ENCODE results near the gene NTF3. TPM values are rescaled to one million over a fixed set of nuclear protein-coding genes. Genes with fewer than 3 reads are reported as not detected.

NTF3 gene
- total and polyA plus RNA-seq, 2 of the 8 experiments (the other 6 are each of a cell fraction or from before 2014, with no cell fraction given), result 1.4 to 2.3 TPM

DNA sequence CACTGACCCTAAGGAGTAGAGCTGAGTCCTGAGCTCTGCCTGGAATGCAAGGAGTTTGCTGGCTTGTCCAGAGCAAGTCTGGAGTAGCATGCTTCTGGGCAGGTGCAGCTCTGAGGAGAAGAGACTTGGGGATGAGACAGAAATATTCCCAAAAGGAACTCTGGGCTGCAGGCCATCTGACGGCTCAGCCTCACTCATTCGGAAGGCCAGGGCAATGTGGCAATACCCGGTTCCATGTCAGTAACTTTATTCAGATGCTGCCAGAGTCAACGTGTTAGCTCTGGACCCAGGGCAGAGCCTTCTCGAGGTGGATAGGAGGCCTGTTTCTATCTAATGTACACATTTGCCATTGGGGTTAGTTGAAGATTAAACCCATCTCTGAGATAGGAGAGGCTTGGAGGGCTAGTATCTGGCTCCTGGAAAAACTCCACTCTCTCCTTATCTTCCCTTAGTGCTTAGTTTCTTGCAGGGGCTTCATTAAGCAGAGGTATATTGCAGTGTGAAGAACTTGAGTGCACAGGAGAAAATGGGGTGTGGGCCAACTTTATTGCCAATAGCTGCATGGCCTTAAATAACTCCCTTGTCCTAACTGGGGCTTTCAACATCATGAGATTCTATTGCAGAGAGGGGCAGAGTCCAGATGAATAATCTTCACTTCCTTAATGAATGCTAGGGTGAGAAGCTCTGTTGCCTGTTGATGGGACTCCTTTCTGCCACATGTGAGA, 65.6 kb downstream of the NTF3 start (continued):
- TF ChIP-seq, protein P1, sequence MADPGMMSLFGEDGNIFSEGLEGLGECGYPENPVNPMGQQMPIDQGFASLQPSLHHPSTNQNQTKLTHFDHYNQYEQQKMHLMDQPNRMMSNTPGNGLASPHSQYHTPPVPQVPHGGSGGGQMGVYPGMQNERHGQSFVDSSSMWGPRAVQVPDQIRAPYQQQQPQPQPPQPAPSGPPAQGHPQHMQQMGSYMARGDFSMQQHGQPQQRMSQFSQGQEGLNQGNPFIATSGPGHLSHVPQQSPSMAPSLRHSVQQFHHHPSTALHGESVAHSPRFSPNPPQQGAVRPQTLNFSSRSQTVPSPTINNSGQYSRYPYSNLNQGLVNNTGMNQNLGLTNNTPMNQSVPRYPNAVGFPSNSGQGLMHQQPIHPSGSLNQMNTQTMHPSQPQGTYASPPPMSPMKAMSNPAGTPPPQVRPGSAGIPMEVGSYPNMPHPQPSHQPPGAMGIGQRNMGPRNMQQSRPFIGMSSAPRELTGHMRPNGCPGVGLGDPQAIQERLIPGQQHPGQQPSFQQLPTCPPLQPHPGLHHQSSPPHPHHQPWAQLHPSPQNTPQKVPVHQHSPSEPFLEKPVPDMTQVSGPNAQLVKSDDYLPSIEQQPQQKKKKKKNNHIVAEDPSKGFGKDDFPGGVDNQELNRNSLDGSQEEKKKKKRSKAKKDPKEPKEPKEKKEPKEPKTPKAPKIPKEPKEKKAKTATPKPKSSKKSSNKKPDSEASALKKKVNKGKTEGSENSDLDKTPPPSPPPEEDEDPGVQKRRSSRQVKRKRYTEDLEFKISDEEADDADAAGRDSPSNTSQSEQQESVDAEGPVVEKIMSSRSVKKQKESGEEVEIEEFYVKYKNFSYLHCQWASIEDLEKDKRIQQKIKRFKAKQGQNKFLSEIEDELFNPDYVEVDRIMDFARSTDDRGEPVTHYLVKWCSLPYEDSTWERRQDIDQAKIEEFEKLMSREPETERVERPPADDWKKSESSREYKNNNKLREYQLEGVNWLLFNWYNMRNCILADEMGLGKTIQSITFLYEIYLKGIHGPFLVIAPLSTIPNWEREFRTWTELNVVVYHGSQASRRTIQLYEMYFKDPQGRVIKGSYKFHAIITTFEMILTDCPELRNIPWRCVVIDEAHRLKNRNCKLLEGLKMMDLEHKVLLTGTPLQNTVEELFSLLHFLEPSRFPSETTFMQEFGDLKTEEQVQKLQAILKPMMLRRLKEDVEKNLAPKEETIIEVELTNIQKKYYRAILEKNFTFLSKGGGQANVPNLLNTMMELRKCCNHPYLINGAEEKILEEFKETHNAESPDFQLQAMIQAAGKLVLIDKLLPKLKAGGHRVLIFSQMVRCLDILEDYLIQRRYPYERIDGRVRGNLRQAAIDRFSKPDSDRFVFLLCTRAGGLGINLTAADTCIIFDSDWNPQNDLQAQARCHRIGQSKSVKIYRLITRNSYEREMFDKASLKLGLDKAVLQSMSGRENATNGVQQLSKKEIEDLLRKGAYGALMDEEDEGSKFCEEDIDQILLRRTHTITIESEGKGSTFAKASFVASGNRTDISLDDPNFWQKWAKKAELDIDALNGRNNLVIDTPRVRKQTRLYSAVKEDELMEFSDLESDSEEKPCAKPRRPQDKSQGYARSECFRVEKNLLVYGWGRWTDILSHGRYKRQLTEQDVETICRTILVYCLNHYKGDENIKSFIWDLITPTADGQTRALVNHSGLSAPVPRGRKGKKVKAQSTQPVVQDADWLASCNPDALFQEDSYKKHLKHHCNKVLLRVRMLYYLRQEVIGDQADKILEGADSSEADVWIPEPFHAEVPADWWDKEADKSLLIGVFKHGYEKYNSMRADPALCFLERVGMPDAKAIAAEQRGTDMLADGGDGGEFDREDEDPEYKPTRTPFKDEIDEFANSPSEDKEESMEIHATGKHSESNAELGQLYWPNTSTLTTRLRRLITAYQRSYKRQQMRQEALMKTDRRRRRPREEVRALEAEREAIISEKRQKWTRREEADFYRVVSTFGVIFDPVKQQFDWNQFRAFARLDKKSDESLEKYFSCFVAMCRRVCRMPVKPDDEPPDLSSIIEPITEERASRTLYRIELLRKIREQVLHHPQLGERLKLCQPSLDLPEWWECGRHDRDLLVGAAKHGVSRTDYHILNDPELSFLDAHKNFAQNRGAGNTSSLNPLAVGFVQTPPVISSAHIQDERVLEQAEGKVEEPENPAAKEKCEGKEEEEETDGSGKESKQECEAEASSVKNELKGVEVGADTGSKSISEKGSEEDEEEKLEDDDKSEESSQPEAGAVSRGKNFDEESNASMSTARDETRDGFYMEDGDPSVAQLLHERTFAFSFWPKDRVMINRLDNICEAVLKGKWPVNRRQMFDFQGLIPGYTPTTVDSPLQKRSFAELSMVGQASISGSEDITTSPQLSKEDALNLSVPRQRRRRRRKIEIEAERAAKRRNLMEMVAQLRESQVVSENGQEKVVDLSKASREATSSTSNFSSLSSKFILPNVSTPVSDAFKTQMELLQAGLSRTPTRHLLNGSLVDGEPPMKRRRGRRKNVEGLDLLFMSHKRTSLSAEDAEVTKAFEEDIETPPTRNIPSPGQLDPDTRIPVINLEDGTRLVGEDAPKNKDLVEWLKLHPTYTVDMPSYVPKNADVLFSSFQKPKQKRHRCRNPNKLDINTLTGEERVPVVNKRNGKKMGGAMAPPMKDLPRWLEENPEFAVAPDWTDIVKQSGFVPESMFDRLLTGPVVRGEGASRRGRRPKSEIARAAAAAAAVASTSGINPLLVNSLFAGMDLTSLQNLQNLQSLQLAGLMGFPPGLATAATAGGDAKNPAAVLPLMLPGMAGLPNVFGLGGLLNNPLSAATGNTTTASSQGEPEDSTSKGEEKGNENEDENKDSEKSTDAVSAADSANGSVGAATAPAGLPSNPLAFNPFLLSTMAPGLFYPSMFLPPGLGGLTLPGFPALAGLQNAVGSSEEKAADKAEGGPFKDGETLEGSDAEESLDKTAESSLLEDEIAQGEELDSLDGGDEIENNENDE (IDR thresholded peaks at IDR 0.05; ENCODE audit: insufficient replicate concordance, low read length), result no peak
- TF ChIP-seq KDM1A (IDR thresholded peaks at IDR 0.05; ENCODE audit: borderline replicate concordance, low read length), result no peak
- TF ChIP-seq EP300 (IDR thresholded peaks at IDR 0.05; ENCODE audit: borderline replicate concordance in 1 of 2, low read depth in 2 of 2, low read length in 2 of 2), result no peak
- TF ChIP-seq GTF2F1 (IDR thresholded peaks at IDR 0.05; ENCODE audit: borderline replicate concordance, low read depth, low read length), result no peak
- no peak for TF ChIP-seq CTBP2 (IDR thresholded peaks at IDR 0.05; ENCODE audit: borderline replicate concordance, insufficient read depth, insufficient read length, low read length)
- no peak for TF ChIP-seq GABPA (IDR thresholded peaks at IDR 0.05; ENCODE audit: borderline replicate concordance, insufficient read depth, low read length)
- TF ChIP-seq, protein P2, sequence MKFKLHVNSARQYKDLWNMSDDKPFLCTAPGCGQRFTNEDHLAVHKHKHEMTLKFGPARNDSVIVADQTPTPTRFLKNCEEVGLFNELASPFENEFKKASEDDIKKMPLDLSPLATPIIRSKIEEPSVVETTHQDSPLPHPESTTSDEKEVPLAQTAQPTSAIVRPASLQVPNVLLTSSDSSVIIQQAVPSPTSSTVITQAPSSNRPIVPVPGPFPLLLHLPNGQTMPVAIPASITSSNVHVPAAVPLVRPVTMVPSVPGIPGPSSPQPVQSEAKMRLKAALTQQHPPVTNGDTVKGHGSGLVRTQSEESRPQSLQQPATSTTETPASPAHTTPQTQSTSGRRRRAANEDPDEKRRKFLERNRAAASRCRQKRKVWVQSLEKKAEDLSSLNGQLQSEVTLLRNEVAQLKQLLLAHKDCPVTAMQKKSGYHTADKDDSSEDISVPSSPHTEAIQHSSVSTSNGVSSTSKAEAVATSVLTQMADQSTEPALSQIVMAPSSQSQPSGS (IDR thresholded peaks at IDR 0.05; ENCODE audit: low read length), result no peak
- no peak for TF ChIP-seq JUN (IDR thresholded peaks at IDR 0.05; ENCODE audit: low read depth, low read length)
